NCI-H2081 treated with DMSO at 0.1 percent for 48 hours (cell line): ENCODE data around the gene PRPF19.

Experiments
- DNase-seq: peaks from one replicate; lab custom pipeline; 2025; lab: John Stamatoyannopoulos, UW

Gene PRPF19

DNA sequence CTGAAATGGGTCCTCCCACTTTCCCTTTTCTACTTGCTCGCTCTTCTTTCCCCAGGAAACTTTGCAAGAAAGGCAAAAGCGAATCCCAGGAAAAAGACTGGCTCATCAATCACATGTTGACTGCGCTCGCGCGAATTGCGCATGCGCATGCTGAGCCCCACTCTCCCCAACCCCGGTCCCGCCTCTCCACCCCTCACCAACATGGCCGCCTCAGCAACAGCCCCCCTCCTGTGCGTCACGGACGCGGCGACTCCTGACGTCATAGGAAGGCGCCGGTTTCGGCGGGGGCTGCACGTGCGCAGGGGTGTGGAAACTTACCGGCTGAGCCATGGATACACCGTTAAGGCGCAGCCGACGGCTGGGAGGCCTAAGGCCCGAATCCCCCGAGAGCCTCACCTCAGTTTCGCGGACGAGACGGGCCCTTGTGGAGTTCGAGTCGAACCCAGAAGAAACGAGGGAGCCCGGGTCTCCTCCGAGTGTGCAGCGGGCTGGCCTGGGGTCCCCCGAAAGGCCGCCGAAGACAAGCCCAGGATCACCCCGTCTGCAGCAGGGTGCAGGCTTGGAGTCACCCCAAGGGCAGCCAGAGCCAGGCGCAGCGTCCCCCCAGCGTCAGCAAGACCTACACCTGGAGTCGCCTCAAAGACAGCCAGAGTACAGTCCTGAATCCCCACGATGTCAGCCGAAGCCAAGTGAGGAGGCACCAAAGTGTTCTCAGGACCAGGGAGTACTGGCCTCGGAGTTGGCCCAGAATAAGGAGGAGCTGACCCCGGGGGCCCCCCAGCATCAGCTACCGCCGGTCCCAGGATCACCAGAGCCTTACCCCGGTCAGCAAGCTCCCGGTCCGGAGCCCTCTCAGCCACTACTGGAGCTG is 64.4 kb downstream of the PRPF19 start, which contains the start of gene CCDC86:
CCDC86 (plus strand) TSS at position 317 of the 871 bp plus-strand sequence; CDS start at position 329, 12 bp downstream.
- DNase-seq, result peak; percentile 67
